NOMO-1 treated with DMSO at 0.1 percent for 48 hours (cell line): ENCODE results near the gene TRIM10.
"Not testable (repeated sequence)": the region's sequence is repeated elsewhere in the genome, so short reads cannot be mapped to it uniquely, and the experiment has no call there.

ENCODE experiments used
- DNase-seq: peaks from one replicate; lab custom pipeline; 2025; ENCODE audit not compliant: unreplicated experiment; lab: John Stamatoyannopoulos, UW

The TRIM10 gene

GRCh38 chr6:30172681-30173080, 11.7 kb upstream of the TRIM10 start:
- DNase-seq, result no peak

- DNase-seq, result no peak
Measured at GRCh38 chr6:30171677-30172471, 10.9 kb upstream of the TRIM10 start.

GRCh38 chr6:30169658-30170614, 8.9 kb upstream of the TRIM10 start:
- DNase-seq, result peak; percentile 47

GRCh38 chr6:30168741-30169140, 7.7 kb upstream of the TRIM10 start:
- DNase-seq, result no peak

GRCh38 chr6:30167101-30167500, 6.1 kb upstream of the TRIM10 start:
- no peak for DNase-seq

- not testable (repeated sequence) for DNase-seq
Measured at GRCh38 chr6:30165238-30165637, 4.2 kb upstream of the TRIM10 start.

- DNase-seq, result no peak
Measured at GRCh38 chr6:30164714-30165113, 3.7 kb upstream of the TRIM10 start.

GRCh38 chr6:30163918-30164654, 3.1 kb upstream of the TRIM10 start:
- no peak for DNase-seq

GRCh38 chr6:30163090-30163917, 2.3 kb upstream of the TRIM10 start, which contains the start of gene TRIM15:
TRIM15 (plus strand) TSS chr6:30163546; CDS start chr6:30163685, 139 bp downstream.
- DNase-seq, result no peak

GRCh38 chr6:30162265-30163089, 1.5 kb upstream of the TRIM10 start:
- DNase-seq, result no peak

GRCh38 chr6:30160008-30160784, 815 bp downstream of the TRIM10 start:
- no peak for DNase-seq

- no peak for DNase-seq
Measured at GRCh38 chr6:30158475-30159040, 2.5 kb downstream of the TRIM10 start.

- no peak for DNase-seq
Measured at GRCh38 chr6:30157999-30158398, 3.0 kb downstream of the TRIM10 start.

- DNase-seq, result no peak
Measured at GRCh38 chr6:30157581-30157980, 3.4 kb downstream of the TRIM10 start.

GRCh38 chr6:30156774-30157173, 4.2 kb downstream of the TRIM10 start:
- no peak for DNase-seq

GRCh38 chr6:30156262-30156599, 4.8 kb downstream of the TRIM10 start:
- DNase-seq, result no peak

- DNase-seq, result no peak
Measured at GRCh38 chr6:30155520-30156261, 5.3 kb downstream of the TRIM10 start.
